HEK293 (cell line): ENCODE data around the gene FRMPD4.

ENCODE experiments used
- CTCF ChIA-PET: fragments of 350-600 bp; formaldehyde crosslinking; extraction: SDS; loops from one replicate; lab custom pipeline; 2021; ENCODE audit warnings: antibody characterized with exemption; lab: Yijun Ruan, JAX
- POLR2A ChIA-PET: fragments of 300-600 bp; formaldehyde crosslinking; extraction: SDS; loops from one replicate; lab custom pipeline; 2020; ENCODE audit warnings: antibody characterized with exemption, inconsistent platforms; lab: Yijun Ruan, JAX
- H3K27ac ChIP-seq: fragments of 200-500 bp; sonication (Bioruptor generic); 2 replicates; pipeline ENCODE4 v1.5.1; 2014; ENCODE audit warnings: low read depth, low read length, control low read depth, inconsistent platforms; ENCODE audit errors: extremely low read depth
- H3K36me3 ChIP-seq, 2 experiments: fragments of 200-500 bp in 1 of 2; sonication (Bioruptor generic) in 1 of 2; 1 replicate in 1 of 2; 2 replicates in 1 of 2; pipeline ENCODE4 v1.5.1; 2014 to 2017; ENCODE audit warnings: inconsistent platforms in 2 of 2, low read length in 2 of 2; ENCODE audit not compliant: control insufficient read depth in 2 of 2, insufficient read depth in 1 of 2
- H3K4me1 ChIP-seq: fragments of 200-500 bp; sonication (Bioruptor generic); 2 replicates; pipeline ENCODE4 v1.5.1; 2014; ENCODE audit warnings: mild to moderate bottlenecking, low read length, inconsistent platforms; ENCODE audit not compliant: control insufficient read depth, insufficient read depth
- H3K4me3 ChIP-seq: 2 replicates; pipeline ENCODE4 v1.5.1; 2011; ENCODE audit warnings: low read depth, mild to moderate bottlenecking, control low read depth, low read length, moderate library complexity
- H3K9me3 ChIP-seq: fragments of 200-500 bp; sonication (Bioruptor generic); 2 replicates; pipeline ENCODE4 v1.5.1; 2014; ENCODE audit warnings: low read depth, low read length, inconsistent platforms; ENCODE audit not compliant: control insufficient read depth, insufficient read depth
- GFI1B ChIP-seq: fragments of 450-650 bp; formaldehyde crosslinking; IDR thresholded peaks from 2 replicates; pipeline ENCODE4 v1.5.1; 2016; ENCODE audit warnings: missing biosample characterization, missing genetic modification characterization
- HOXD13 ChIP-seq: sonication (generic); formaldehyde crosslinking; IDR thresholded peaks from 2 replicates; pipeline ENCODE4 v1.8.0; 2022; ENCODE audit warnings: missing genetic modification reagents, borderline replicate concordance
- MYNN ChIP-seq: fragments of 450-650 bp; formaldehyde crosslinking; IDR thresholded peaks from 2 replicates; pipeline ENCODE4 v1.5.1; 2016; ENCODE audit warnings: missing biosample characterization, missing genetic modification characterization, borderline replicate concordance
- SCRT2 ChIP-seq: fragments of 450-650 bp; formaldehyde crosslinking; IDR thresholded peaks from 2 replicates; pipeline ENCODE4 v1.5.1; 2016; ENCODE audit warnings: missing biosample characterization, missing genetic modification characterization
- SP7 ChIP-seq: fragments of 450-650 bp; formaldehyde crosslinking; IDR thresholded peaks from 2 replicates; pipeline ENCODE4 v1.5.1; 2016; ENCODE audit warnings: missing biosample characterization, missing genetic modification characterization
- ZFP41 ChIP-seq: fragments of 450-650 bp; formaldehyde crosslinking; IDR thresholded peaks from 2 replicates; pipeline ENCODE4 v1.5.1; 2016; ENCODE audit warnings: missing biosample characterization, missing genetic modification characterization, borderline replicate concordance
- ZNF121 ChIP-seq: fragments of 450-650 bp; formaldehyde crosslinking; IDR thresholded peaks from 2 replicates; pipeline ENCODE4 v1.5.1; 2016; ENCODE audit warnings: missing biosample characterization, missing genetic modification characterization
- ZNF138 ChIP-seq: fragments of 450-650 bp; formaldehyde crosslinking; IDR thresholded peaks from 2 replicates; pipeline ENCODE4 v1.5.1; 2016; ENCODE audit warnings: missing biosample characterization, missing genetic modification characterization, borderline replicate concordance
- ZNF221 ChIP-seq: fragments of 450-650 bp; formaldehyde crosslinking; IDR thresholded peaks from 2 replicates; pipeline ENCODE4 v1.5.1; 2017; ENCODE audit warnings: missing biosample characterization, missing genetic modification characterization, borderline replicate concordance
- ZNF23 ChIP-seq: fragments of 450-650 bp; formaldehyde crosslinking; IDR thresholded peaks from 2 replicates; pipeline ENCODE4 v1.5.1; 2016; ENCODE audit warnings: missing biosample characterization, missing genetic modification characterization, borderline replicate concordance
- ZNF514 ChIP-seq: fragments of 450-650 bp; formaldehyde crosslinking; IDR thresholded peaks from 2 replicates; pipeline ENCODE4 v1.5.1; 2016; ENCODE audit warnings: missing biosample characterization, missing genetic modification characterization
- ZNF529 ChIP-seq: fragments of 450-650 bp; formaldehyde crosslinking; IDR thresholded peaks from 2 replicates; pipeline ENCODE4 v1.5.1; 2017; ENCODE audit warnings: missing genetic modification characterization, missing biosample characterization; ENCODE audit not compliant: insufficient replicate concordance
- ZNF549 ChIP-seq: fragments of 450-650 bp; IDR thresholded peaks from 2 replicates; pipeline ENCODE4 v1.5.1; 2018; ENCODE audit warnings: missing biosample characterization, missing genetic modification characterization, mild to moderate bottlenecking, inconsistent platforms, moderate library complexity
- ZNF558 ChIP-seq: fragments of 450-650 bp; formaldehyde crosslinking; IDR thresholded peaks from 2 replicates; pipeline ENCODE4 v1.5.1; 2016; ENCODE audit warnings: missing biosample characterization, missing genetic modification characterization
- ZNF600 ChIP-seq: fragments of 450-650 bp; formaldehyde crosslinking; IDR thresholded peaks from 2 replicates; pipeline ENCODE4 v1.5.1; 2016; ENCODE audit warnings: missing biosample characterization, missing genetic modification characterization
- ZNF654 ChIP-seq: fragments of 450-650 bp; formaldehyde crosslinking; IDR thresholded peaks from 2 replicates; pipeline ENCODE4 v1.5.1; 2016; ENCODE audit warnings: low read depth, missing biosample characterization, missing genetic modification characterization
- ZNF670 ChIP-seq: fragments of 450-650 bp; formaldehyde crosslinking; IDR thresholded peaks from 2 replicates; pipeline ENCODE4 v1.5.1; 2016; ENCODE audit warnings: missing biosample characterization, missing genetic modification characterization, low read depth
- ZNF76 ChIP-seq: fragments of 450-650 bp; formaldehyde crosslinking; IDR thresholded peaks from 2 replicates; pipeline ENCODE4; 2016; ENCODE audit warnings: low read depth, missing biosample characterization, missing genetic modification characterization, borderline replicate concordance
- TF ChIP-seq, protein P1 (sequence below): fragments of 450-650 bp; formaldehyde crosslinking; IDR thresholded peaks from 2 replicates; pipeline ENCODE4 v1.5.1; 2016; ENCODE audit warnings: missing biosample characterization, missing genetic modification characterization

The FRMPD4 gene

DNA sequence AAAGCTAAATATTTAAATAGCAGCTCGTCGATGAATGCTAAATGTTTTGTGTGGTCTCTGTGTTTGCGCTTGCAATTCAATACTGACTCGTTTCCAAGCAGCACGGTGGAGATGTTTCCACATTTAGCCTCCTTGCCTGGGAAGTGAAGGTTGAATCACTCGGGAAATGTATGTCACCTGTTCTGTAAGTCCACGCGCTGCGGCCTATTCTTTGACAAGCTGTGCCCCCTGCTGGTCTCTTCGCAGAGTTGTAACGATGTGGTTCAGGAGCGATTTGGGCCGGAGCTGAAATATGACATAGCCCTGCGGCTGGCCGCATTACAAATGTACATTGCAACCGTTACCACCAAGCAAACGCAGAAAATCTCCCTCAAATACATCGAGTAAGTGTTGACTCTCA lies 563.4 kb downstream of the FRMPD4 start (continued):
- TF ChIP-seq ZNF654 (tag by site-specific recombination): peak; percentile 89

DNA sequence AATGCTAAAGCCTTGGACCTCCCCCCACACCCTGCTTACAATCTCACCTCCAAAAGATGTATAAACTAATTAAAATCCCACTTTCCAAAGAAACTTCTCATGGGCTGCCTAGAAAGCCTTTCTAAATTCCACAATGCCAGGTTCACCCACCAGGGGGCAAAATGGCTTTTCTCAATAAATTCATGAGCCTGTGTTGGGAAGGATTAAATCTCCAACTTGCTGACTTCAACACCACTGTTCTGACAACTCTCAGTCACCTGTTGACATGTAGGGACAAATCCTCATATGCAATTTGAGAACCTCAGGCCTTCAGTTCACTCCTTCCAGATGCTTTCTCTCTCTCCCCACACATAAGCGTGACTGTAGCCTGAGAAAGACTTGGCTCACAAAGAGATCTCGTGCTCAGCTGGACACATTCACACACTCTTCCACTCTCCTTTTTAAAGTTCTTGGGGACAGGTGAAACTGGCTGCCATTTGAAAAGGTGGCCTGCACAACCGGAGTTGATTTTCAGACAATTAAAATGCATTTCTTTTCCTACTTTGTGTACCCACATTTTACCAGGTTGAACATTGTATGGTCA lies 564.3 kb downstream of the FRMPD4 start:
- no peaks in the 10 kb centered on the region for H3K4me1 ChIP-seq
- POLR2A ChIA-PET: no interaction called here
- TF ChIP-seq ZNF514 (no peak), SCRT2 (tag by site-specific recombination) (0 out of 2 replicates have a peak, but pooled peaks have one; percentile 14)
- H3K9me3 ChIP-seq: no peaks in the 10 kb centered on the region
- CTCF ChIA-PET: interaction anchor here (0.7 to 2.7 kb wide), 17 partner anchors 10 to 1045 kb away, joined by 3 to 17 read pairs (median 4); no protein-coding TSS in a partner anchor
- H3K36me3 ChIP-seq: no peaks in the 10 kb centered on the region
- no peak overlapping the region for H3K4me3 ChIP-seq
- no peak overlapping the region for H3K27ac ChIP-seq

DNA sequence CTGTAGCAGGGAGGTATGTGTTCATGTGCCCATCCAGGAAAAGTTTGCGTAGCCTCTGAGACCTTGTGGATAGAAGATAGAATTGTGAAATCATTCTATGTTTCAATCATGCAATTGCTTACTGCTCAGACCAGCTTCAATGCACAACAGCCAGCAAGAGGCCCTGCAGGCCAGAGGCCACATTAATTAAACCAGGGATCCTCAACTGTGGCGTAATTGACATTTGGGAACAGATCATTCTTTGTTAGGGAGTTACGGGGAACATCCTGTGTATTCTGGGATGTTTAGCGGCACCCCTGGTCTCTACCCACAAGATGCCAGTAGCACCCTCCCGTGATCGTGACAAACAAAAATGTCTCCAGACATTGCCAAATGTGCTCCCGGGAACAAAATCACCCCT lies 566.4 kb downstream of the FRMPD4 start:
- H3K4me3 ChIP-seq: no peak overlapping the region
- H3K27ac ChIP-seq: no peak overlapping the region
- H3K9me3 ChIP-seq: no peaks in the 10 kb centered on the region
- no peaks in the 10 kb centered on the region for H3K36me3 ChIP-seq
- ChIA-PET CTCF (interaction anchor here (0.7 kb wide), 2 partner anchors 624 to 762 kb away, joined by 3 to 5 read pairs; no protein-coding TSS in a partner anchor), POLR2A (no interaction called here)
- TF ChIP-seq SP7 (tag by site-specific recombination): no peak
- TF ChIP-seq ZNF23 (tag by site-specific recombination): no peak
- no peak for TF ChIP-seq HOXD13 (CRISPR knock-in tag)
- TF ChIP-seq, protein P1, sequence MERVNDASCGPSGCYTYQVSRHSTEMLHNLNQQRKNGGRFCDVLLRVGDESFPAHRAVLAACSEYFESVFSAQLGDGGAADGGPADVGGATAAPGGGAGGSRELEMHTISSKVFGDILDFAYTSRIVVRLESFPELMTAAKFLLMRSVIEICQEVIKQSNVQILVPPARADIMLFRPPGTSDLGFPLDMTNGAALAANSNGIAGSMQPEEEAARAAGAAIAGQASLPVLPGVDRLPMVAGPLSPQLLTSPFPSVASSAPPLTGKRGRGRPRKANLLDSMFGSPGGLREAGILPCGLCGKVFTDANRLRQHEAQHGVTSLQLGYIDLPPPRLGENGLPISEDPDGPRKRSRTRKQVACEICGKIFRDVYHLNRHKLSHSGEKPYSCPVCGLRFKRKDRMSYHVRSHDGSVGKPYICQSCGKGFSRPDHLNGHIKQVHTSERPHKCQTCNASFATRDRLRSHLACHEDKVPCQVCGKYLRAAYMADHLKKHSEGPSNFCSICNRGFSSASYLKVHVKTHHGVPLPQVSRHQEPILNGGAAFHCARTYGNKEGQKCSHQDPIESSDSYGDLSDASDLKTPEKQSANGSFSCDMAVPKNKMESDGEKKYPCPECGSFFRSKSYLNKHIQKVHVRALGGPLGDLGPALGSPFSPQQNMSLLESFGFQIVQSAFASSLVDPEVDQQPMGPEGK (tag by site-specific recombination): no peak
- no peak for TF ChIP-seq GFI1B (tag by site-specific recombination)
- TF ChIP-seq ZNF670: no peak
- no peak for TF ChIP-seq ZNF221 (tag by site-specific recombination)
- no peak for TF ChIP-seq ZNF138 (tag by site-specific recombination)
- TF ChIP-seq ZFP41 (tag by site-specific recombination): no peak
- no peak for TF ChIP-seq ZNF600
- no peak for TF ChIP-seq ZNF549 (tag by site-specific recombination)
- no peak for TF ChIP-seq ZNF121 (tag by site-specific recombination)
- TF ChIP-seq ZNF558 (tag by site-specific recombination): no peak
- no peak for TF ChIP-seq ZNF76 (tag by site-specific recombination)
- no peak for TF ChIP-seq ZNF529 (tag by site-specific recombination)
- no peaks in the 10 kb centered on the region for H3K4me1 ChIP-seq

DNA sequence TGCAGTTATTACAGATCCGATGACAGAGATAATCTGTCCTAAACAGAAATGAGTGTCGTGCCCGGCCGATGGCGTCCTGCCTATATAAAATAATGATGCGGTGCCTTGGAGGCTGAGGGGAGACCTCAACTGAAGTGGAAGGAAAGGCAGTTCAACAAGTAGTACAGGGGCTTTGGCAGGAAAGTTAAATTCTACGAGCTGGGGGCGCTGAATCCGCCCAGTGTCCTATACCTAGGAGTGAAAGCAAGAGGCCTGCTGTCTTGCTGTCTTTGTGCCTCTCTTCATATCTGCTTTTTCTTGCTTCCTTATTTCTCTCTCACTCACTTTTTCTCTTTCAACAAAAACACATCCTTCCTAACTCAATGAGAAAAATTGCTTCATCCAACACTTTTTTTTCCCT lies 570.8 kb downstream of the FRMPD4 start:
- no peaks in the 10 kb centered on the region for H3K4me1 ChIP-seq
- no peaks in the 10 kb centered on the region for H3K36me3 ChIP-seq
- H3K27ac ChIP-seq: no peak overlapping the region
- no peak for TF ChIP-seq MYNN (tag by site-specific recombination)
- TF ChIP-seq, all 188 proteins: peak for 0
- POLR2A ChIA-PET: no interaction called here
- Histone ChIP-seq H3K4me3 (no peak overlapping the region), H3K9me3 (no peaks in the 10 kb centered on the region)
- CTCF ChIA-PET: interaction anchor here (2.7 kb wide), 1 partner anchor 61 kb away, joined by 9 read pairs; no protein-coding TSS in a partner anchor
